Osteoblast (primary cell): Measurements from ENCODE around the gene SLC25A21. TPM values are rescaled to one million over a fixed set of nuclear protein-coding genes. Genes with fewer than 3 reads are reported as not detected.

Experiments
- DNase-seq: peaks from one replicate; pipeline ENCODE4 v3.0.0; 2011; ENCODE audit warnings: low spot score, mixed read lengths; ENCODE audit not compliant: insufficient read length; ENCODE audit errors: missing footprints
- H2AFZ ChIP-seq: 2 replicates; pipeline ENCODE4 v1.6.0; 2011; ENCODE audit warnings: mild to moderate bottlenecking, low read length
- H3K27ac ChIP-seq: 2 replicates; pipeline ENCODE4 v1.5.1; 2011; ENCODE audit warnings: mild to moderate bottlenecking, low read depth, low read length, moderate library complexity
- H3K27me3 ChIP-seq: 2 replicates; pipeline ENCODE4 v1.6.0; 2012; ENCODE audit warnings: mild to moderate bottlenecking, control low read depth, inconsistent platforms, low read length, moderate library complexity; ENCODE audit not compliant: insufficient read depth
- H3K36me3 ChIP-seq: 2 replicates; pipeline ENCODE4 v1.5.1; 2011; ENCODE audit warnings: mild to moderate bottlenecking, low read length, control low read depth, moderate library complexity; ENCODE audit not compliant: insufficient read depth
- H3K4me1 ChIP-seq: 2 replicates; pipeline ENCODE4 v1.5.1; 2011; ENCODE audit warnings: mild to moderate bottlenecking, low read length, control low read depth, moderate library complexity; ENCODE audit not compliant: insufficient read depth
- H3K4me2 ChIP-seq: 2 replicates; pipeline ENCODE4 v1.6.0; 2011; ENCODE audit warnings: mild to moderate bottlenecking, low read length; ENCODE audit not compliant: insufficient read depth
- H3K4me3 ChIP-seq: fragments of 200-600 bp; sonication (generic); 3 replicates; pipeline ENCODE4 v1.5.1; 2012; ENCODE audit warnings: mild to moderate bottlenecking, low read length, inconsistent platforms; ENCODE audit not compliant: insufficient read depth
- H3K79me2 ChIP-seq: 2 replicates; pipeline ENCODE4 v1.6.0; 2012; ENCODE audit warnings: mild to moderate bottlenecking, low read length, control low read depth, inconsistent platforms; ENCODE audit not compliant: insufficient read depth
- H3K9me3 ChIP-seq: 2 replicates; pipeline ENCODE4 v1.5.1; 2011; ENCODE audit warnings: low read depth, low read length, control low read depth
- H4K20me1 ChIP-seq: 2 replicates; pipeline ENCODE4 v1.6.0; 2012; ENCODE audit warnings: mild to moderate bottlenecking, low read length, control low read depth; ENCODE audit not compliant: insufficient read depth
- total RNA-seq: library from RNA; depleted of rRNA; stranded (reverse); fragments of >200 nt; gene quantifications from 2 replicates; pipeline ENCODE4 v1.2.3, GENCODE V29; 2012
- TF ChIP-seq, protein P1 (sequence below): IDR thresholded peaks from 2 replicates; pipeline ENCODE4 v1.5.1; 2011; ENCODE audit warnings: mild to moderate bottlenecking, low read depth, low read length, moderate library complexity; ENCODE audit errors: extremely low read depth

Gene SLC25A21
- total RNA-seq, 1 donor = 0.72 TPM

- H3K9me3 ChIP-seq = peaks cover 2% of the 10 kb centered on the region
- H3K27ac ChIP-seq = no peak overlapping the region
- no peak overlapping the region for H2AFZ ChIP-seq
- H3K36me3 ChIP-seq = no peaks in the 10 kb centered on the region
- no peaks in the 10 kb centered on the region for H3K4me1 ChIP-seq
- TF ChIP-seq, protein P1, sequence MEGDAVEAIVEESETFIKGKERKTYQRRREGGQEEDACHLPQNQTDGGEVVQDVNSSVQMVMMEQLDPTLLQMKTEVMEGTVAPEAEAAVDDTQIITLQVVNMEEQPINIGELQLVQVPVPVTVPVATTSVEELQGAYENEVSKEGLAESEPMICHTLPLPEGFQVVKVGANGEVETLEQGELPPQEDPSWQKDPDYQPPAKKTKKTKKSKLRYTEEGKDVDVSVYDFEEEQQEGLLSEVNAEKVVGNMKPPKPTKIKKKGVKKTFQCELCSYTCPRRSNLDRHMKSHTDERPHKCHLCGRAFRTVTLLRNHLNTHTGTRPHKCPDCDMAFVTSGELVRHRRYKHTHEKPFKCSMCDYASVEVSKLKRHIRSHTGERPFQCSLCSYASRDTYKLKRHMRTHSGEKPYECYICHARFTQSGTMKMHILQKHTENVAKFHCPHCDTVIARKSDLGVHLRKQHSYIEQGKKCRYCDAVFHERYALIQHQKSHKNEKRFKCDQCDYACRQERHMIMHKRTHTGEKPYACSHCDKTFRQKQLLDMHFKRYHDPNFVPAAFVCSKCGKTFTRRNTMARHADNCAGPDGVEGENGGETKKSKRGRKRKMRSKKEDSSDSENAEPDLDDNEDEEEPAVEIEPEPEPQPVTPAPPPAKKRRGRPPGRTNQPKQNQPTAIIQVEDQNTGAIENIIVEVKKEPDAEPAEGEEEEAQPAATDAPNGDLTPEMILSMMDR = no peak
- H3K79me2 ChIP-seq = no peaks in the 10 kb centered on the region
- DNase-seq = peak; percentile 23
- H3K4me2 ChIP-seq = no peak overlapping the region
- no peaks in the 10 kb centered on the region for H3K27me3 ChIP-seq
- H4K20me1 ChIP-seq = no peaks in the 10 kb centered on the region
- no peak overlapping the region for H3K4me3 ChIP-seq
Measured at GRCh38 chr14:37202265-37202664, 29.9 kb upstream of the SLC25A21 start.

DNA sequence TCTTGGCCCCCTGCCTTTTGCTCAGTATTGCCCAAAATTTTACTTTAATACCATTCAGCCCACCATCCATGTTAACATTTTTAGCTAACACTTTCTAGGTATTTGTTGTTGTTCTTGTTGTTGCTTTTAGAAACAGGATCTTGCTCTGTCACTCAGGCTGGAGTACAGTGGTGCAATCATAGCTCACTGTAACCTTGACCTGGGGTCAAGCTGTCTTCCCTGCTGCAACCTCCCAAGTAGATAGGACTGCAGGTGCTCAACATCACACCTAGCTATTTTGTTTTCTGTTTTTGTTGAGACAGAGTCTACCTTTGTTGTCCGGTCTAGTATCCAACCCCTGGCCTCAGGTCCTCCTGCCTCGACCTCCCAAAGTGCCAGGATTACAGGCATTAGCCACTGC lies 29.3 kb upstream of the SLC25A21 start:
- H3K79me2 ChIP-seq = no peaks in the 10 kb centered on the region

DNA sequence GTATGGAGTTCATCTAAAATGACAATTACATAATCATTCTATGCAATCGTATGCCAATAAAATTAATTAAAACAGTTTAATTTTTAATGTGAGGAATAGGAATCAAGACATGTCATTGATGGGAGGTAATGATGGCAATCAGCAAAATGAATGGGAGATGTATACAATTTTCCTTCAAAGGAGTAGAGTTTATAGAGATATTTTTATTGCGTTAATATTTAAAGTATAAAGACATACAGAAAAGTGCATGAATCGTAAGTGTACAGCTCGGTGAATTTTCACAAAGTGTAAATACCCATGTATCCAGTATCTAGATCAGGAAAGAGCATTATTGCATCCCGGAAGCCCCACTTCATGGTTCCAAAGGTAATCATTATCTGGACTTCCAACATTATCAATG lies 26.5 kb upstream of the SLC25A21 start:
- Histone ChIP-seq H3K79me2 (no peaks in the 10 kb centered on the region), H4K20me1 (no peaks in the 10 kb centered on the region), H3K4me2 (peak overlapping the region; percentile 89), H3K4me1 (no peaks in the 10 kb centered on the region), H2AFZ (peak overlapping the region; percentile 94), H3K27me3 (no peaks in the 10 kb centered on the region), H3K9me3 (no peaks in the 10 kb centered on the region), H3K4me3 (no peak overlapping the region), H3K27ac (no peak overlapping the region), H3K36me3 (no peaks in the 10 kb centered on the region)
- TF ChIP-seq, protein P1 = no peak
- no peak for DNase-seq

More for the DNA sequence above, 29.3 kb upstream of the SLC25A21 start:
- Histone ChIP-seq H3K4me1 (no peaks in the 10 kb centered on the region), H4K20me1 (no peaks in the 10 kb centered on the region), H3K4me2 (no peak overlapping the region), H3K27me3 (no peaks in the 10 kb centered on the region), H3K27ac (no peak overlapping the region), H3K36me3 (no peaks in the 10 kb centered on the region), H3K9me3 (peaks cover 2% of the 10 kb centered on the region), H2AFZ (no peak overlapping the region), H3K4me3 (no peak overlapping the region)
- DNase-seq = peak; percentile 30
- TF ChIP-seq, protein P1 = no peak

DNA sequence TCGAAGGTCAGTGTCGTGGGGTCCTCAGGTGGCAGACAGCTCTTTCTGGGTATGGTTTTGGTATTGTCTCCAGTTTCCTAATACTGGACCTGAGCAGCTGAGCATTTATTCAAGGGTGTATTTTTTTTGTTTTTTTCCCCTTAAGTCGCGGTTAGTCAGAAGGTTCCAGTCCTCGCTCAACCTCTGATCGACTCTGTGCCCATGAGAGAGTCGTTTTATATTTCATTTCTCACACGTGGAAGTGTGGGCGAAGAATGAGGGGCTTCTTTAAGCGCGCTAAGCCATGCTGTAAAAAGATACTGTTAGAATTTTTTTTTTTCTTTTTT lies 25.8 kb upstream of the SLC25A21 start:
- Histone ChIP-seq H3K27ac (peak overlapping the region; percentile 84), H3K79me2 (no peaks in the 10 kb centered on the region), H2AFZ (peak overlapping the region; percentile 94), H3K4me1 (no peaks in the 10 kb centered on the region), H4K20me1 (no peaks in the 10 kb centered on the region), H3K27me3 (no peaks in the 10 kb centered on the region), H3K36me3 (no peaks in the 10 kb centered on the region), H3K4me3 (peak overlapping the region; percentile 90), H3K9me3 (no peaks in the 10 kb centered on the region), H3K4me2 (peak overlapping the region; percentile 89)
- TF ChIP-seq, protein P1 = no peak
- peak; percentile 64 for DNase-seq
